Endothelial cell of umbilical vein (primary cell): ENCODE measurements around the gene SCYL1. TPM values are rescaled to one million over a fixed set of nuclear protein-coding genes. Genes with fewer than 3 reads are reported as not detected.

Experiments used
- BruUV-seq: library from RNA; stranded (reverse); fragments of 400-500 nt; replicated peaks from 2 replicates; lab custom pipeline; 2021; lab: Mats Ljungman, UMichigan
- CTCF ChIA-PET: fragments of 300-600, 350-600 bp; sonication (Branson Sonifier 250); formaldehyde crosslinking; loops from one replicate; lab custom pipeline; 2021; ENCODE audit warnings: antibody characterized with exemption, inconsistent platforms; lab: Charles Lee
- POLR2A ChIA-PET: fragments of 300-600, 350-600 bp; sonication (Branson Sonifier 250); formaldehyde crosslinking; loops from one replicate; lab custom pipeline; 2021; ENCODE audit warnings: antibody characterized with exemption, inconsistent platforms; lab: Charles Lee
- DNase-seq: peaks from one replicate; pipeline ENCODE4 v3.0.0-alpha.2; 2011; ENCODE audit warnings: low read depth, low spot score
- FAIRE-seq: peaks from 2 replicates; lab custom pipeline; 2011; peaks lifted over from hg19 to GRCh38; lab: Jason Lieb, UNC
- H2AFZ ChIP-seq: 2 replicates; pipeline ENCODE4 v1.6.0; 2012; ENCODE audit warnings: low read depth, low read length, control low read depth, inconsistent platforms
- H3K27ac ChIP-seq: 2 replicates; pipeline ENCODE4 v1.5.1; 2011; ENCODE audit warnings: low read depth, mild to moderate bottlenecking, control low read depth, low read length, moderate library complexity; ENCODE audit not compliant: insufficient read depth
- H3K27me3 ChIP-seq, 2 experiments: 2 replicates each; pipeline versions ENCODE4 v1.6.0 to v1.6.1; 2011; ENCODE audit warnings: low read length in 2 of 2, mixed read lengths in 1 of 2; ENCODE audit not compliant: control insufficient read depth in 2 of 2, insufficient read depth in 2 of 2
- H3K36me3 ChIP-seq, 2 experiments: 2 replicates in 1 of 2; 3 replicates in 1 of 2; pipeline ENCODE4 v1.5.1; 2011; ENCODE audit warnings: low read length in 2 of 2, mild to moderate bottlenecking in 1 of 2, moderate library complexity in 1 of 2; ENCODE audit not compliant: control insufficient read depth in 2 of 2, insufficient read depth in 2 of 2; ENCODE audit errors: extremely low read depth in 1 of 2
- H3K4me1 ChIP-seq: 3 replicates; pipeline ENCODE4 v1.5.1; 2011; ENCODE audit warnings: mild to moderate bottlenecking, low read length; ENCODE audit not compliant: control insufficient read depth, insufficient read depth; ENCODE audit errors: extremely low read depth
- H3K4me2 ChIP-seq: 2 replicates; pipeline ENCODE4 v1.6.1; 2011; ENCODE audit warnings: low read length, control low read depth, mixed read lengths; ENCODE audit not compliant: insufficient read depth
- H3K4me3 ChIP-seq, 3 experiments: fragments of 200-600 bp in 1 of 3; sonication (generic), shearing (Covaris generic) in 1 of 3; replicated peaks in 1 of 3; 2 replicates each; pipeline ENCODE4 v1.5.1; 2011 to 2016; ENCODE audit warnings: control low read depth in 3 of 3, low read length in 3 of 3, mild to moderate bottlenecking in 2 of 3, inconsistent platforms in 1 of 3, low read depth in 1 of 3, moderate library complexity in 1 of 3; ENCODE audit not compliant: insufficient read depth in 1 of 3
- H3K79me2 ChIP-seq: 2 replicates; pipeline ENCODE4 v1.6.0; 2012; ENCODE audit warnings: low read length, inconsistent platforms; ENCODE audit not compliant: control insufficient read depth, insufficient read depth
- H3K9ac ChIP-seq: replicated peaks from 2 replicates; pipeline ENCODE3; 2011; ENCODE audit warnings: low read length, control low read depth; ENCODE audit not compliant: insufficient read depth; ENCODE audit errors: extremely low read depth
- H3K9me1 ChIP-seq: replicated peaks from 3 replicates; pipeline ENCODE4 v1.6.0; 2011; ENCODE audit warnings: mild to moderate bottlenecking, low read length; ENCODE audit not compliant: control insufficient read depth, insufficient read depth; ENCODE audit errors: extremely low read depth
- H3K9me3 ChIP-seq: replicated peaks from 2 replicates; pipeline ENCODE4 v1.5.1; 2012; ENCODE audit warnings: low read length, inconsistent platforms; ENCODE audit not compliant: control insufficient read depth, insufficient read depth
- H4K20me1 ChIP-seq: replicated peaks from 2 replicates; pipeline ENCODE3; 2011; ENCODE audit warnings: mild to moderate bottlenecking, low read length; ENCODE audit not compliant: control insufficient read depth, insufficient read depth; ENCODE audit errors: extremely low read depth
- CTCF ChIP-seq, 2 donors: IDR thresholded peaks; 1 replicate in 1 of 2; 2 replicates in 1 of 2; pipeline ENCODE4 v1.5.1; 2011; ENCODE audit warnings: low read length in 2 of 2, mild to moderate bottlenecking in 2 of 2, moderate library complexity in 2 of 2, control low read depth in 1 of 2, inconsistent platforms in 1 of 2, low read depth in 1 of 2; ENCODE audit not compliant: insufficient read depth in 1 of 2; ENCODE audit errors: extremely low read depth in 1 of 2
- EZH2 ChIP-seq: IDR thresholded peaks from 2 replicates; pipeline ENCODE4 v1.6.1; 2012; ENCODE audit warnings: borderline replicate concordance, low read depth, mild to moderate bottlenecking, moderate library complexity, low read length, inconsistent platforms; ENCODE audit not compliant: severe bottlenecking
- FOS ChIP-seq: IDR thresholded peaks from 2 replicates; pipeline ENCODE4 v1.6.1; 2011; ENCODE audit warnings: mild to moderate bottlenecking, low read length, moderate library complexity, borderline replicate concordance; ENCODE audit not compliant: insufficient read depth
- GATA2 ChIP-seq: IDR thresholded peaks from 2 replicates; pipeline ENCODE4 v1.7.0; 2011; ENCODE audit warnings: low read depth, mild to moderate bottlenecking, moderate library complexity, mixed read lengths, low read length; ENCODE audit not compliant: insufficient read length, insufficient read depth
- JUN ChIP-seq: IDR thresholded peaks from 2 replicates; pipeline ENCODE4 v1.6.1; 2011; ENCODE audit warnings: borderline replicate concordance, low read depth; ENCODE audit not compliant: insufficient read length, insufficient read depth
- MAX ChIP-seq: IDR thresholded peaks from 2 replicates; pipeline ENCODE4 v1.6.1; 2011; ENCODE audit not compliant: insufficient read depth, insufficient read length
- MYC ChIP-seq: IDR thresholded peaks from one replicate; pipeline ENCODE4 v1.6.1; 2011; ENCODE audit warnings: mild to moderate bottlenecking, low read depth, low read length
- POLR2A ChIP-seq: IDR thresholded peaks from 2 replicates; pipeline ENCODE4 v1.6.1; 2012; ENCODE audit warnings: low read depth, mild to moderate bottlenecking, control low read depth, low read length
- POLR2AphosphoS5 ChIP-seq: IDR thresholded peaks from 2 replicates; pipeline ENCODE4 v1.6.1; 2012; ENCODE audit warnings: low read depth, mild to moderate bottlenecking, control low read depth, low read length, moderate library complexity; ENCODE audit not compliant: insufficient read depth
- dilution Hi-C: fragments of 300-500 bp; cut with MboI; formaldehyde crosslinking; loops from one replicate; pipeline ENCODE4 v1.15.0; 2019; ENCODE audit warnings: low sequenced_read_pairs; ENCODE audit not compliant: extremely low pct_ligation_motif_present
- intact Hi-C: fragments of 100-400 bp; cut with micrococcal nuclease; formaldehyde crosslinking; loops from one replicate; pipeline ENCODE4 v1.10.0; 2022
- polyA plus RNA-seq, 4 experiments: library from polyadenylated mRNA; depleted of rRNA in 3 of 4; stranded (reverse) in 3 of 4; unstranded in 1 of 4; fragments of >200 nt; gene quantifications; 2 replicates each; pipeline versions ENCODE4 v1.2.1 to v1.2.3, GENCODE V29; 2011 to 2012; ENCODE audit warnings: missing spikeins in 1 of 4
- total RNA-seq: library from RNA; stranded (reverse); gene quantifications from 2 replicates; pipeline ENCODE4 v1.2.3, GENCODE V29; 2021

The SCYL1 gene
- total and polyA plus RNA-seq, 2 donors (not counting 3 experiments of a cell fraction or from before 2014, with no cell fraction given): 88.2 to 126 TPM

GRCh38 chr11:65580756-65581155 is 55.9 kb downstream of the SCYL1 start:
- no peak overlapping the region for H3K27ac ChIP-seq
- dilution Hi-C loops (no loop called here), intact Hi-C loops (no loop called here)
- TF ChIP-seq GATA2 (no peak), POLR2A (no peak), MAX (no peak), MYC (no peak), CTCF (IDR thresholded peaks at IDR 0.05; ENCODE audit: extremely low read depth in 1 of 2, insufficient read depth in 1 of 2, low read depth in 1 of 2, low read length in 2 of 2) (no peak), JUN (no peak), POLR2AphosphoS5 (no peak), FOS (no peak), EZH2 (no peak)
- CTCF ChIA-PET: no interaction called here
- POLR2A ChIA-PET: no interaction called here
- no peak overlapping the region for H3K9ac ChIP-seq
- no peaks in the 10 kb centered on the region for H3K36me3 ChIP-seq
- no TSS peak for BruUV-seq
- no peak overlapping the region for H3K4me3 ChIP-seq
- H3K4me1 ChIP-seq: peaks cover 15% of the 10 kb centered on the region
- no peak overlapping the region for H3K4me2 ChIP-seq
- H3K27me3 ChIP-seq: no peaks in the 10 kb centered on the region
- no peaks in the 10 kb centered on the region for H3K9me3 ChIP-seq
- H4K20me1 ChIP-seq: no peaks in the 10 kb centered on the region
- H3K79me2 ChIP-seq: no peaks in the 10 kb centered on the region
- no peak overlapping the region for H2AFZ ChIP-seq
- DNase-seq (no peak), FAIRE-seq (no peak)
- H3K9me1 ChIP-seq: no peaks in the 10 kb centered on the region
